OCI-M2 (cell line): ENCODE data around the gene PDE4D.

ENCODE experiments used
- DNase-seq: peaks from one replicate; lab custom pipeline; 2025; ENCODE audit not compliant: unreplicated experiment; lab: John Stamatoyannopoulos, UW

PDE4D gene

GRCh38 chr5:59840200-59840601 lies 53.3 kb downstream of the PDE4D start:
- no peak for DNase-seq

GRCh38 chr5:59838989-59839388 lies 54.5 kb downstream of the PDE4D start:
- DNase-seq, result no peak

- no peak for DNase-seq
Observed at GRCh38 chr5:59838067-59838466, 55.5 kb downstream of the PDE4D start.

- no peak for DNase-seq
Observed at GRCh38 chr5:59837071-59837470, 56.5 kb downstream of the PDE4D start.

GRCh38 chr5:59835800-59836199 lies 57.7 kb downstream of the PDE4D start:
- no peak for DNase-seq

- no peak for DNase-seq
Observed at GRCh38 chr5:59833448-59833847, 60.1 kb downstream of the PDE4D start.

- DNase-seq, result no peak
Observed at GRCh38 chr5:59832577-59833301, 60.8 kb downstream of the PDE4D start.

GRCh38 chr5:59831326-59832010 lies 62.1 kb downstream of the PDE4D start:
- no peak for DNase-seq

GRCh38 chr5:59830536-59831200 lies 62.9 kb downstream of the PDE4D start:
- DNase-seq, result no peak

GRCh38 chr5:59829922-59830321 lies 63.6 kb downstream of the PDE4D start:
- no peak for DNase-seq

- no peak for DNase-seq
Observed at GRCh38 chr5:59829386-59829785, 64.1 kb downstream of the PDE4D start.

- no peak for DNase-seq
Observed at GRCh38 chr5:59828623-59829022, 64.9 kb downstream of the PDE4D start.

GRCh38 chr5:59826996-59827395 lies 66.5 kb downstream of the PDE4D start:
- no peak for DNase-seq

GRCh38 chr5:59823420-59823819 lies 70.1 kb downstream of the PDE4D start:
- no peak for DNase-seq

- DNase-seq, result no peak
Observed at GRCh38 chr5:59819806-59820205, 73.7 kb downstream of the PDE4D start.

- no peak for DNase-seq
Observed at GRCh38 chr5:59817536-59817935, 76.0 kb downstream of the PDE4D start.

GRCh38 chr5:59816654-59817300 lies 76.7 kb downstream of the PDE4D start:
- no peak for DNase-seq

GRCh38 chr5:59814537-59814872 lies 79.0 kb downstream of the PDE4D start:
- no peak for DNase-seq

- no peak for DNase-seq
Observed at GRCh38 chr5:59813761-59814536, 79.6 kb downstream of the PDE4D start.

GRCh38 chr5:59810041-59810440 lies 83.5 kb downstream of the PDE4D start:
- no peak for DNase-seq

- DNase-seq, result no peak
Observed at GRCh38 chr5:59807806-59808205, 85.7 kb downstream of the PDE4D start.
